Epithelial cell of alveolus of lung (primary cell): ENCODE measurements around the gene LASP1. TPM values are rescaled to one million over a fixed set of nuclear protein-coding genes. Genes with fewer than 3 reads are reported as not detected.

Experiments
- total RNA-seq: library from RNA; depleted of rRNA; stranded (reverse); fragments of >200 nt; gene quantifications from 2 replicates; pipeline ENCODE4 v1.2.1, GENCODE V29; 2015

LASP1 gene
- 135 and 232 TPM in 2 replicates for total RNA-seq

GRCh38 chr17:38869526-38870258, at the start of gene LASP1:
TSS of gene LASP1 (plus strand) at chr17:38870058. CDS start at chr17:38870190, 132 bp downstream.

GRCh38 chr17:38824899-38825761, 44.7 kb upstream of the LASP1 start, which contains the start of gene CWC25:
TSS of gene CWC25 (minus strand) at chr17:38825321. CDS start at chr17:38825183, 138 bp downstream.

GRCh38 chr17:38853292-38854219, 16.3 kb upstream of the LASP1 start, which contains the start of gene RPL23:
TSS of gene RPL23 (minus strand) at chr17:38853721. CDS start at chr17:38853710, 11 bp downstream.

GRCh38 chr17:38925263-38925995, 55.6 kb downstream of the LASP1 start, which contains the start of gene LASP1NB:
TSS of gene LASP1NB (plus strand) at chr17:38925614.

GRCh38 chr17:38967290-38967738, 97.5 kb downstream of the LASP1 start, which contains the start of gene FBXO47:
TSS of gene FBXO47 (minus strand) at chr17:38967403. CDS start at chr17:38963025, 4,378 bp downstream.

Other genes with a start within 250 kb of the LASP1 start
- 2.1 and 3.4 TPM in 2 replicates for gene EPOP, start 195.1 kb upstream of the LASP1 start, total RNA-seq
- 15.4 and 37.1 TPM in 2 replicates for gene MLLT6, start 164.8 kb upstream of the LASP1 start, total RNA-seq
- gene CISD3, start 139.7 kb upstream of the LASP1 start, total RNA-seq = 5.4 and 8.7 TPM in 2 replicates
- 6.3 and 15.2 TPM in 2 replicates for gene PCGF2, start 121.7 kb upstream of the LASP1 start, total RNA-seq
- gene PSMB3, start 117.3 kb upstream of the LASP1 start, total RNA-seq = 199 and 334 TPM in 2 replicates
- gene PIP4K2B, start 70.5 kb upstream of the LASP1 start, total RNA-seq = 38.3 and 41.2 TPM in 2 replicates
- 7.4 and 9.1 TPM in 2 replicates for gene CWC25, start 44.7 kb upstream of the LASP1 start, total RNA-seq
- gene RPL23, start 16.3 kb upstream of the LASP1 start, total RNA-seq = 1,457 and 2,542 TPM in 2 replicates
- gene FBXO47, start 97.3 kb downstream of the LASP1 start, total RNA-seq = not detected in 2 replicates